Limb (tissue), 2 donors: ENCODE data around the gene ADARB1.

Experiments used
- DNase-seq, 2 donors: peaks; one replicate each; pipeline ENCODE4 v3.0.0-alpha.2; 2016; ENCODE audit errors: extremely low spot score in 2 of 2

The ADARB1 gene

DNA sequence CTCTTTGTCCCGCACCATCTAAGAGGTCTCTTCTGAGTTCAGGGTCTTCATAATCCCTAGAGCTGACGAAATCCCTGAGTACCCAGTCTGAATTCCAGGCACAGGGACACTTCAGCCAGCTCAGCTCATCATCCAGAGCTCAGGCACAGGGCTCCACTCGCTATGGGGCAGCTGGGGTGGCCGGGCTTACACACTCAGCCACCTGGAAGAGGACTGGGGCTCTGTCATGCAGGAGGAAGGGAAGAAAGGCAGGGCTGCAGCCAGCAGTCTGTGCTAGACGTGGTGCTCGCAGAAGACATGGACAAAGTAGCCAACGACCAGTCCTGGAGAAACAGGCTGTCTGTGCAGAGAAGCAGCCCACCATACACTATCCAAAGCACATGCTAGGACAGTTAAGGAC lies 124.8 kb downstream of the ADARB1 start:
- no peak for DNase-seq

DNA sequence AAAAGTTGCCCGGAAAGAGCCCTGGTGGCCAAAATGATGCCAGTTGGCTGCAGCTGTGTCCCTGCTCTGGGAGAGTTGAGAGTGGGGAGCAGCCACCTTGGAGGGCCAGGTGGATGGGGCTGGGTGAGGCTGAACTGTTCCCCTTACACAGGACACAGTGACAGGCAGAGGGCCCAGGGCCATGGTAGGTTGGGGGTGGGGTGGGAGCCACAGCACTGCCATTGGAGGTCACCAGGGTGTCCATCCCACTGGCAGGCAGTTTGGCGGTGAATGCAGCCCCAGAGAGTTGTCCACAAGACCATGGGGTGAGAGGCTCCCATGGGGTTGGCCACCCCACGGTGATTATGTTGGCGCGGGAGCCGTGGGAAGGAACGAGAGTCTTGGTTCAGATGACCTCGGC lies 125.7 kb downstream of the ADARB1 start:
- no peak for DNase-seq

GRCh38 chr21:45200581-45201296 lies 126.4 kb downstream of the ADARB1 start:
- no peak for DNase-seq

DNA sequence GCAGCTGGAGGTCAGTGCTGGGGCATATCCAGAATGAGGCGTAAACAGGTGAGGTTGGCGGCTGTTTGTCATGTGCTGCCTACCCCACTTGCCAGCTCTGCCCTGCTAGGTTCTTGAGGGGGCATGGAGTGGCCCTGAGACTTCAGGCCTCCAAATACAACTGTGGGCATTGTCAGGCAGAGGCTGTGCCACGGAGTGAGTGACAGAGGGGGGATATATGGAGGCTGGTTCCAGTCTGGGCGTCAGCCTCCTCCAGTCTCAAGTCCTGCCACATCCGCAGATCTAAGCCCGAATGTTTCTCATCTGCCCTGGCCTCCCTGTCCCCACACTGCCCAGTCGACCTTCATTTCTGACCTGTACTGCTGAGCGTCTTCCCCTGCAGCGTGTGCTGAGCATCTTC lies 128.0 kb downstream of the ADARB1 start:
- DNase-seq: no peak

DNA sequence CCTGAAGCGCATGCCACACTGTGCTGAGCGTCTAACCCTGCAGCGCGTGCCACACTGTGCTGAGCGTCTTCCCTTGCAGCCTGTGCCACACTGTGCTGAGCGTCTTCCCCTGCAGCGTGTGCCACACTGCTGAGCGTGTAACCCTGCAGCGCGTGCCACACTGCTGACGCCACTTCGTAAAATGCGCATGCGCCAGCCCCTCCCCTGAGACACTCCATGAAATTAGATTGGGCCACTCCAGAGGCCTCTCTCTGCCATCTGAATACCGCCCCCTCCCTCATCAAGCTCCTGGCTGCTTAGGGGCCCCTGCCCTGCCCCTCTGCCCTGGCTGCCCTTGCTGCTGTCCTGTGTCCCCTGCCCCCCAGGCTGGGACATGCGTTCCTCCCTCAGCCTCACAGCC lies 128.5 kb downstream of the ADARB1 start:
- DNase-seq: no peak

GRCh38 chr21:45203983-45204382 lies 129.6 kb downstream of the ADARB1 start:
- DNase-seq: no peak

DNA sequence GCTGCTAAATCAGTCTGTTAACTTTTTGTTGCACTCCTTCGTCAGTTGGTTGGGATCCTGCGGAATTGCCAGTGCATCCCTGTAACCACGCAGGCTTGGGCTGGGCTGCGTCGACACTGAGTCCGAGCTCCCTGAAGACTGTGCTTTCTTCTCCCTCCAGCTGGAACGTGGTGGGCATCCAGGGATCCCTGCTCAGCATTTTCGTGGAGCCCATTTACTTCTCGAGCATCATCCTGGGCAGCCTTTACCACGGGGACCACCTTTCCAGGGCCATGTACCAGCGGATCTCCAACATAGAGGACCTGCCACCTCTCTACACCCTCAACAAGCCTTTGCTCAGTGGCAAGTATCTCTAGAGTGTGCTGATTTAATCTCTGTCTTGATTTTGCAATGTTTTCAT lies 130.0 kb downstream of the ADARB1 start:
- no peak for DNase-seq

GRCh38 chr21:45207839-45208626 lies 133.7 kb downstream of the ADARB1 start:
- DNase-seq: no peak

GRCh38 chr21:45208627-45208951 lies 134.2 kb downstream of the ADARB1 start:
- DNase-seq: no peak

- no peak for DNase-seq
These were observed 134.7 kb downstream of the ADARB1 start for GRCh38 chr21:45209046-45209445.

GRCh38 chr21:45209685-45210284 lies 135.4 kb downstream of the ADARB1 start:
- DNase-seq: no peak

- DNase-seq: no peak
These were observed 136.1 kb downstream of the ADARB1 start for GRCh38 chr21:45210461-45210983.

GRCh38 chr21:45211661-45212060 lies 137.3 kb downstream of the ADARB1 start:
- no peak for DNase-seq

- no peak for DNase-seq
These were observed 139.0 kb downstream of the ADARB1 start for GRCh38 chr21:45213392-45213791.

DNA sequence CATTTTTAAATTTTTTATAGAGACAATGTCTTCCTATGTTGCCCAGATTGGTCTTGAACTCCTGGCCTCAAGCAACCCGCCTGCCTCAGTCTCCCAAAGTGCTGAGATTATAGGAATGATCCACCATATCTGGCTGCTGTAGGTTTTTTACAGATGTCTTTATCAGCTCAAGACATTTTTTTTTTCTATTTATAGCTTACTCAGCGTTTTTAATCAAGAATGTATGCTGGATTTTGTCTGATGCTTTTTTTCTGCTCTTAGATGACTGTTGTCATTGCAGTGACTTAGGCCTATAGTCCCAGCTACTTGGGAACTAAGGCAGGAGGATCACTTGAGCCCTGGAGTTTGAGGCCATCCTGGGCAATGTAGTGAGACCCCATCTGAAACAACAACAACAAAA lies 140.8 kb downstream of the ADARB1 start:
- DNase-seq: no peak

GRCh38 chr21:45217010-45217409 lies 142.6 kb downstream of the ADARB1 start:
- no peak for DNase-seq

DNA sequence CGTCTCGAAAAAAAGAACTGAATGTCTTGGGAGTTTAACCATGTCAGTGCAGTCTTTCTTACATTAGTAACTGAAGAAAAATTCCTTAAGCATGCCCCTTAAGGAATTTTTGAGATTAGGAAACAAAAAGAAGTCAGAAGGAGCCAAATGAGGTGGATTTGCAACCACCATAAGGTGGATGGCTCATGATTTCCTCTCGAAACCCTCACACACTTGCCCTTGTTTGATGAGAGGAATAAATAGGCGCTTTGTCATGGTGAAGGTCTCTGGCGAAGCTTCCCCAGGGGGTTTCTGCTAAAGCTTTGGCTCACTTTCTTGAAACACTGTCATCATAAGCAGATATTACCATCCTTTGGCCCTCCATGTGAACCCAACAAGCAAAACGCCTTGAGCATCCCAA lies 145.1 kb downstream of the ADARB1 start:
- DNase-seq: no peak

GRCh38 chr21:45220071-45220481 lies 145.7 kb downstream of the ADARB1 start:
- no peak for DNase-seq

GRCh38 chr21:45220714-45221490 lies 146.5 kb downstream of the ADARB1 start:
- no peak for DNase-seq

GRCh38 chr21:45222001-45222400 lies 147.6 kb downstream of the ADARB1 start:
- DNase-seq: no peak

DNA sequence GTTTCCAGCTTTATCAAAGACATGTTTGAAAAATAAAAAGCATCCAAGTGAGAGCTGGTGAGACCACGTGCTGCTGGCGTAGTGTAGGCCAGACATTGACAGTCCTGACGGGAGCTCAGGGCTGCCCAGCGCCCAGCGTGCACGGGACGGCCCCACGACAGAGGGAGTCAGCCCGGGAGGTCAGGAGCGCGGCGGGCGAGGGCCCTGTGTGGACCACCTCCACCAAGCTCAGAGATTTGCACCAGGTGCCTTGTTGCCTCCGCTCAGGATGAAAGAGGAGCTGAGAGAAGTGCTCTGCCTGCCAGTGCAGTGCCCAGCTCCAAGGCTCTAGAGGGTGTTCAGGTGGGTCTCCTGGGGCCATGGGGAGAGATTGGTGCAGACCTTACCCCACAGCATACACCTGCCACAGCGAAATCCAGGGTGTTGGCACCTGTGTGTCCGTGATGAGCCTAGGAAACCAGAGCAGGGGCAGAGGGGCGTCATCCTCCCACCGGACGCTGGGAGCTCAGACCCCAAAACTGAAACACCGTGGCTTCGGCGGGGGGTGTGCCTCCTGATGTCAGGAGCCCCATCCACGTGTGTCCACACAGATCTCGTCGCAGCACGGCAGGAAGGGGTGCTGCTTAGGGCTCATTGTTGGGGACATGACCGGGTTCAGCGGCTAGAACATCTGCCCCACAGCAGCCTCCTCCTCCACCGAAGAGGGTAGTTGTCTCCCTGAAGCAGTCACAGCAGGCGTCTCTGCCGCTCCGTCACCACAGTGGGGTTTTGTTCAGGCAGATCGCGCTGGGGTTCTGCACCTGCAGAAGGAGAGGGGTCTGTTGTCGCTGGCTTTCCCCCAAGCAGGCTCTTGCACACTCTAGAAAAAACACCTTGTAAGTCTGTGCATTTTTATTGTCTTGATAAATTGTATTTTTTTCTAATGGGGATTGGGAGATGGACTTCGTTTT lies 149.1 kb downstream of the ADARB1 start:
- no peak for DNase-seq
